ENCODE results near the gene FHOD3.

Gene FHOD3

GRCh38 chr18:36630917-36631316, 333.4 kb downstream of the FHOD3 start:
- no peak for DNase-seq (ENCODE audit: low read depth)

DNA sequence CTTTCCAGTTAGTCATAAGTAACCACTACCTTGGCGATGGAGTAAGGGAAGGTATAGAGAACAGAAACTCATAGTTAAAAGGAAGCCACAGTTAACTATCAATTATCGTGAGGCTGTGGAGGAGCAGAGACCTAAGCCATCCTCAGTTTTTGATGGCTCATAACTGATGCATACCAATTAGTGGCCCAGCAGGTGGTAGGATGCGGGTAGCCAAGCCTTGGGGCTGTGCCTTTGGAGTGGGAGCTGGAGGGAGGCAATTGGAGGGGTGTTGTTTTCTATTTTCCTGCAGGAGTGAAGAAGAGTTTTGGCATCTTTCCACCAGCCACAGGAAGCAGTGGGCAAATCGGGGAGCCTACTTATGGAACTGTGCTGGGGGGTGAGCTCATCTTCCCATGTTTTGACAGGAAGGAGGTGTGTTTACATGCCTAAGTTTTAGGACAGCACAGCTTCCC, 336.5 kb downstream of the FHOD3 start:
- DNase-seq (ENCODE audit: low read depth): no peak

- no peak for DNase-seq (ENCODE audit: low read depth)
Measured at GRCh38 chr18:36634573-36635216, 337.2 kb downstream of the FHOD3 start.

DNA sequence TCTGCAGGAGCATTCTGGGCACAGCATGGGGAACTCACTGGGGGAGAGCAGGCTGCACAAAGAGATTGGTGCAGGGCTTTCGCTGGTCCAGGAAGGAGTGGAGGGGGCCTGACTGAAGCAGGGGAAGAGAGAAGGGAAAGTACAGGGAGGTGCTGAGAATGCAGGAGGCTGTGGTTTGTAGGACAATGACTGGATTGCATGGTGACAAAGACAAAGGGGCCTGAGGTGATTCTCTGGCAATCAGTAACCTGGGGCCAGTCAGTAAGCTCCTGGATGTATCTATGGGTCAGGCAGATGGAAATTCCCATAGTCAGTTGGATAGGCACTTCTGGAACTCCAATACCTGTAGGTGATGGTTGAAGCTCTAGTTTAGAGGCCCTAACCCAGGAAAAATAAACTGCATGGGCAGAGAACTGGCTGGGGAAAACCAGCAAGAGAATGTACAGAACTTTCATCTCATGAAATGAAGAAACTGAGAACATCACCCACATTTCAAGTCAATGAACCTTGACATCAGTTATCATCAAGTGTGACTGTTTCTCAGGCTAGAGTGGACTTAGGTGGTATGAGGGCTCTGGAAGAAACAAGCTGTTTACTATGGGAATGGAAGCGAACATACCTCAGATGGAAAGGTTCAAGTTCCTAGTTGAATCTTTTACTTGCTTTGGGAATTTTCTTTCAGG, 338.0 kb downstream of the FHOD3 start:
- DNase-seq (ENCODE audit: low read depth): no peak

DNA sequence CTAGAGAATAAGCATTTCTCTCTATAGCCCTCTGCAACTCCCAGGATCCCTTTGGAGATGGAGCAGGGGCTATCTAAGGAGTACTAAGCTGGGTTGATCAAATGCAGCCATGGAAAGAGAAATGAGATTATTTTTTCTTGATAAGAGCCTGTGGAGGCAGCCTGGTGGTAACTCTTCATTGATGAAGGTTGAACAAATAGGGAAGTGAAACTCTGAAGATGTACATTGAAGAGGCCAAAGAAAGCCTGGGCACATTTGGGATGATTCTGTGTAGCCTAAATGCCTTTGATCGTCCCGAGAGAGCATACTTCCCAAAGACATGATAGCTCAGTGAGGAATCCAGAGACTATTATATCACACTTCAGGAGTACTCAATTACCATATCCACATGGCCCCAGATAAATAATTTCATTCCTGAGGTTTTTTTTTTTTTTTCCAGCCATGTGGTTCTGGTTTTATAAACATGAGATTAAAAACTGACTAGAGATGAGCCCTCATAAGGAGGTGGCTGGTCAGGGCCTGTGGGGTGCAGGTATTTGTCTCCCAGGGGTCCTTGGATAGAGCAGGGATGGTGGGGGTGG, 338.8 kb downstream of the FHOD3 start:
- no peak for DNase-seq (ENCODE audit: low read depth)

GRCh38 chr18:36638224-36638623, 340.7 kb downstream of the FHOD3 start:
- DNase-seq (ENCODE audit: low read depth): no peak

- no peak for DNase-seq (ENCODE audit: low read depth)
Measured at GRCh38 chr18:36640021-36640952, 342.8 kb downstream of the FHOD3 start.

GRCh38 chr18:36643061-36643460, 345.5 kb downstream of the FHOD3 start:
- DNase-seq (ENCODE audit: low read depth): no peak

GRCh38 chr18:36648803-36649202, 351.3 kb downstream of the FHOD3 start:
- DNase-seq (ENCODE audit: low read depth): no peak

DNA sequence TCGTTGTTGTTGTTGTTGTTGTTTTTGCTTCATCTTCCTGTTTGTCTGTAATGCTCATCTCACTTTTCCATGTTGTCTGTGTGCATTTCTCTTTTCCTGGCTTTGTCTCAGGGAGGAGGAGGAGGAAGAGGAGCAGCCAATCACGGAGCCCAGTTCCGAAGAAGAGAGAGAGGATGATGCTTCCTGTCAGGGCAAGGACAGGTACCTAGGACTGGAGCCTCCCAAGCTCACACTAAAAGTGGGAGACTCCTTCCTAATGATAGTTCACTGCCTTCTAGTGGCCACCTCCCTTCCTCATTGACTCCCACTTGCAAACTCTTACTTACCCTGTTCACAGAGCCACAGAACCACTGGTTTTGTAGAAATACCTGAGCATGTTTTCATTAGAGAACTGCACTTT, 351.7 kb downstream of the FHOD3 start:
- no peak for DNase-seq (ENCODE audit: low read depth)

DNA sequence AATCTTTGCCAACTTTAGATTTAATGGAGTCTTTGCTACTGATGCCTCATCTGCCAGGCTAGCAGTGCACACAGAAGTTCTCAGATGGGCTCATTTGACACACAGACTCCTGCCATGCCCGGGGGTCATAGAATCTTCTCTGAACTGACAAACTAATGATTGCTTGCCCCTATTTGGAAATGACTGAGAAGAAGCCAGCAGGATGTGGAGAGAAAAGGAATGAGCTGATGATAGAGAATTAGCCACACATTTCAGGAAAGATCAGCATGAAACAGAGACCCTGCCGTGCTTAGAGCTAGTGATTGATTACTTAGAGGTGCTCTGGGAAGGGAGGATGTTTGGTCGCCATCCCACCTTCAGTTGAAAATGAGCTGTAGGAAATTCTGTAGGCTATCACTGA, 352.8 kb downstream of the FHOD3 start:
- DNase-seq (ENCODE audit: low read depth): no peak

GRCh38 chr18:36650906-36651305, 353.4 kb downstream of the FHOD3 start:
- no peak for DNase-seq (ENCODE audit: low read depth)

- no peak for DNase-seq (ENCODE audit: low read depth)
Measured at GRCh38 chr18:36652503-36652902, 355.0 kb downstream of the FHOD3 start.

DNA sequence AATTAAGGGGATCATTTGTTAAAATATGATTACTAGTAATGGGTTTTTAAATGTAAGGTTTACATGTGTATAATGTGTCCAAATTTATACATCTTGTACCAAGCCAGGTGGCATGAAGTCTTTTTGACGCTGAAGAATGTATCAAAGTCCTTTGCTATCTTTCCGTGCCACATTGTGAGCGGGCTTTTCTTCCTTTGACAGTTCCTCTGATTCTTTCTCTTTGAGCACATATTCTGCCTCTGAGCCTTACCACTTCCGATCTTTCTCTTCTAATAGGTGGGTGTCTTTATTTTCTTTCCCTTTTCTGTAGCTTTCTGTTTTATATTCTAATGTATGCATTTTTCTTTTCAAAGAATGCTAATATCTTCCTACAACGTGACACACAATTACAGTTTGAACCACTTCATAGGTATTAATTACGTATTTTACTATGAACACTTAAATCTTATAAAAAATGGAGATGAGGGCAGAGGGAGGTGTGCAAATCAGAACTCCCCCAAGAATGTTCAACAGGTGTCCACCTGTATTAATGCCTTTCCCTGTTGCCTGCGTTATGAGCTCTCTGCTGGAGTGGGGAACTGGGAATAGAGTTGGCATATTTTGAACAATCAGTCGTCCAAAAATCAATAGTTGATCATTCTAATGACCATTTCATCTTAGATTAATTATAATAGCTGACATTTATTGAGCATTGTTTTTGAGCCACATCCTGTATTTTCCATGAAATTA, 355.8 kb downstream of the FHOD3 start:
- no peak for DNase-seq (ENCODE audit: low read depth)

DNA sequence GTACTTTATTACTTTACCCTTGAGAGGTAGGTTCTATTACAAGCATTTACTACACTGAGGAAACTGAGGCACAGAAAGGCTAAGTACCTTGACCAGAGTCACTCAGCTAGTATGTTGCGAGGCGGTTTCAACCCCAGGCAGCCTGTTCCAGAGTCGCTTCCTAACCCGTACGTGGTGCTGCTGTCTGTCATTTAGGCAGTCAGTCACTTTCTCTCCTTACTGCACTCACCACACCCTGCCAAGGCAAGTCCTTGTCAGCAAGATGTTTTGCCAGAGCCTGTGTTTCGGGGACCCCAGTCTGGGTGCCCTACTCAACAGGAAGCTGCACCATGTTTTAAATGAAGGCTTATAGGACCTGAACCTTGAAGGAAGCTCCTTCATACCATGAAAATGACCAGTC, 356.4 kb downstream of the FHOD3 start:
- no peak for DNase-seq (ENCODE audit: low read depth)

- no peak for DNase-seq (ENCODE audit: low read depth)
Measured at GRCh38 chr18:36655074-36655473, 357.6 kb downstream of the FHOD3 start.

GRCh38 chr18:36655930-36656329, 358.4 kb downstream of the FHOD3 start:
- DNase-seq (ENCODE audit: low read depth): no peak

DNA sequence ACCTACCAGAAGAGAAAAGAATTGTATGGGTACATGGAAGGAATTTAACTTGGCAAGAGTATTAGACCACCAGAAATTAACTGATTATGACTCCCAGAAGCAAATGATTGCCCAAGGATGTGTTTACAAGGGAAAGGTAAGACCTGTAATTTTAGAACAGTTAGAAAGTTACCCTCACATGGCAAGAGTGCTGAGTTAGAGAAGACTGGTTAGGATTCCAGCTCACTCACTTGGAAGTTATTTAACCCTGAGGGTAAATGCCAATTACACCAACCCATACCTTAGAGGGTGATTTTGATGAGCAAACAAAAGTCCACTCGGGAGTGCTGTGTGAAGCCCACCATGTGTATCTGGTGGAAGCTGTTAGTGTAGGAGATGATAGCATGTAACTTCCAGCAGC, 361.1 kb downstream of the FHOD3 start:
- DNase-seq (ENCODE audit: low read depth): no peak

DNA sequence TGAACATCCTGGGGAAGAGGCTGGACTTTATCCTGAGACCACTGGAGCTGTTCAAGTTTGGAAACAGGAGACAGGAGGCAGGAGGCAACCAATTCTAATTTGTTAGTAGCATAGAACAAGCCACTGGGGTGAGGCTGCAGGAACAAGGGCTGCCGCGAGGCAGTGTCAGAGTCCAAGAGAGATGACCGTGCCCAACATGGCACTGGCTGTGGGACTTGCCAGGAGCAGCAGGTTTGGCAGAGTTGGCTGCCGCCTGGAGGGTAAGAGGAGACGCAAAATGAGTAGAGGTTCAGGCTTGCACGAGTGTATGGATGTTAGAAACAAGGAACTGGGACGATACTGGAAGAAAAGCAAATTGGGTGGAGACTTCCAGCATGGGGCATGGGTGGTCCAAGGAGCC, 362.8 kb downstream of the FHOD3 start:
- no peak for DNase-seq (ENCODE audit: low read depth)

DNA sequence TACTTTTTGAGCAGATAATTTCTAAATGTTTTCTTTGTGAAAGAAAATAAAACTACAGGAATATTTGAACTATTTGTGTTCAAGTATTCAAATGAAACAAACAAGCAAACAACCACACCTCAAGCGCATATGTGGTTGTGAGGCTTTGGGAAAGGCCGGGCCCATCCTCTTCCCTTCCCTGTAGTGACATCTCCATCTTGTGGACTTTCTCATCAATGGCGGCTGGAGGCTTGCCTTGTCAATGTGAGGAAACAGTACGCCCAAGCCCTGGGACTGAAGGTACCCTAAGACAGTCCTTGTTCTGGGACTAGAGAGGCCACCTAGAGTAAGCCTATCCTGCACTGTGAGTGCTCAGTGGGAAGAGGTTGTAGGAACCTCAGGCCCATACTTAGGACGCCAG, 364.5 kb downstream of the FHOD3 start:
- DNase-seq (ENCODE audit: low read depth): no peak

- DNase-seq (ENCODE audit: low read depth): no peak
Measured at GRCh38 chr18:36663312-36663711, 365.8 kb downstream of the FHOD3 start.

- DNase-seq (ENCODE audit: low read depth): no peak
Measured at GRCh38 chr18:36665952-36666351, 368.4 kb downstream of the FHOD3 start.

All from activated T-cell treated with anti-CD3 and anti-CD28 coated beads for 1 hour (primary cell).